VCaP (cell line): ENCODE results near the gene TRAPPC11.

ENCODE experiments used
- H3K27ac ChIP-seq: fragments of 450-650 bp; 2 replicates; pipeline ENCODE4 v1.5.1; 2017
- CTCF ChIP-seq: fragments of 450-650 bp; conservative IDR thresholded peaks from 2 replicates; pipeline ENCODE4 v1.5.1; 2017; ENCODE audit warnings: mild to moderate bottlenecking, moderate library complexity

Gene TRAPPC11

GRCh38 chr4:183670251-183670650 is 11.2 kb downstream of the TRAPPC11 start:
- TF ChIP-seq CTCF = no peak
- no peak overlapping the region; the same call in 1 of the 2 replicates for H3K27ac ChIP-seq

GRCh38 chr4:183670960-183671555 is 12.0 kb downstream of the TRAPPC11 start:
- TF ChIP-seq CTCF = no peak
- H3K27ac ChIP-seq = peak overlapping the region; percentile 81

- TF ChIP-seq CTCF = no peak
Measured at GRCh38 chr4:183674153-183674552, 15.1 kb downstream of the TRAPPC11 start.

GRCh38 chr4:183675625-183676024 is 16.5 kb downstream of the TRAPPC11 start:
- no peak overlapping the region for H3K27ac ChIP-seq

More at GRCh38 chr4:183674153-183674552, 15.1 kb downstream of the TRAPPC11 start:
- H3K27ac ChIP-seq = no peak overlapping the region; the same call in 1 of the 2 replicates

DNA sequence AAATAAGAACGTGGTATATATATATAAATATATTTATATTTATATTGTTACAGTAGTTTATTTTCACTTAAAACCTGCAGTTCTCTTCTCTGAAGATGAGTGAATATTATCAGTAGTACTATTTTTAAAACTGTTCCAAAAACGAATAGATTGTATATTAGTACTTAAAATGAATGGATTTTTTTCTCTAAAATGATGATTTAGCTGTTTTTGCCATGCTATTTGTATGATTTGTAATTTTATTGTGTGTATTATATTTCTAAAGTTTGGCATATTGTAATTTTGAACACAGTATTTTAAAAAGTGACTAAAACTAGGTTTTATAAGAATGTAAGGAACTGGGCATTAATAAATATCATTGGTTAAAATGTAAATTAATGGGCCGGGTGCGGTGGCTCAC is 22.0 kb downstream of the TRAPPC11 start:
- no peak overlapping the region for H3K27ac ChIP-seq
- TF ChIP-seq CTCF = no peak

More at GRCh38 chr4:183675625-183676024, 16.5 kb downstream of the TRAPPC11 start:
- TF ChIP-seq CTCF = no peak

- H3K27ac ChIP-seq = no peak overlapping the region
- TF ChIP-seq CTCF = no peak
Measured at GRCh38 chr4:183686461-183686860, 27.4 kb downstream of the TRAPPC11 start.

DNA sequence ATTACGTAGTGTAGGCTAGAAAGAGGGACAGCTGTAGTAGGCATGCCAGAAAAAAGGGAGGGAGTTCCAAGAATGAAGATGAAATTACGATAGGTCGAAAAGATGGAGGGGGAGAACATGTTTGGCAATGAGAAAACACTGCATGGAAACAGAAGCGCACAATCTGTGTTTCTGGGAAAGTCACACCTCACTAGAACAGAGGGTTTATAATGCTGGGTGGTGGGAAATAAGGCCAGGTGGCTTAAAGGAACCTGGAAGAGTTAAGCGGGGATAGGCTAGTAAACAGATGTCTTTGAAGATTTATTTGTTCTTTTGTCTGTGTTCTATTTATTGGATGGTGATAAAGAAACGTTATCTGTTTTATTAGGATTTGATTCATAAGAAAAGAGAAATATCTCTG is 29.1 kb downstream of the TRAPPC11 start:
- TF ChIP-seq CTCF = no peak
- H3K27ac ChIP-seq = no peak overlapping the region; the same call in 1 of the 2 replicates
